SK-N-DZ (cell line): Measurements from ENCODE around the gene TSPYL2.

Source experiments
- DNase-seq: peaks from one replicate; pipeline ENCODE4 v3.0.0-alpha.2; 2015; ENCODE audit warnings: low spot score

TSPYL2 gene

GRCh38 chrX:53080628-53081580 is 1.3 kb upstream of the TSPYL2 start:
- no peak for DNase-seq

- no peak for DNase-seq
These were observed 828 bp downstream of the TSPYL2 start for GRCh38 chrX:53082773-53083616.

GRCh38 chrX:53084043-53084570 is 1.9 kb downstream of the TSPYL2 start:
- no peak for DNase-seq

DNA sequence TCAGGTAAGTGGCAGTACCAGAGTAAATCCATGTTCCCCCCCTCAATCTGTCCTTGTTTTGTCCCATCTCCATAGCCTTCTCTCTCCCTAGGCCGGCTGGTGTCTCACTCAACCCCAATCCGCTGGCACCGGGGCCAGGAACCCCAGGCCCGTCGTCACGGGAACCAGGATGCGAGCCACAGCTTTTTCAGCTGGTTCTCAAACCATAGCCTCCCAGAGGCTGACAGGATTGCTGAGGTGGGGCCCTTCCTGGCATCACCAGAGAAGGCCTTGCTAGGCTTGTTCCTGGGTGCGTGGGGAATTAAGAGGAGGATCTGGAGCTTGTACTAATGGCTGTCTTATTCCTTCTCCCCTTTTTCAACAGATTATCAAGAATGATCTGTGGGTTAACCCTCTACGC is 2.7 kb downstream of the TSPYL2 start:
- DNase-seq, result no peak

GRCh38 chrX:53085661-53086229 is 3.6 kb downstream of the TSPYL2 start:
- DNase-seq, result no peak

DNA sequence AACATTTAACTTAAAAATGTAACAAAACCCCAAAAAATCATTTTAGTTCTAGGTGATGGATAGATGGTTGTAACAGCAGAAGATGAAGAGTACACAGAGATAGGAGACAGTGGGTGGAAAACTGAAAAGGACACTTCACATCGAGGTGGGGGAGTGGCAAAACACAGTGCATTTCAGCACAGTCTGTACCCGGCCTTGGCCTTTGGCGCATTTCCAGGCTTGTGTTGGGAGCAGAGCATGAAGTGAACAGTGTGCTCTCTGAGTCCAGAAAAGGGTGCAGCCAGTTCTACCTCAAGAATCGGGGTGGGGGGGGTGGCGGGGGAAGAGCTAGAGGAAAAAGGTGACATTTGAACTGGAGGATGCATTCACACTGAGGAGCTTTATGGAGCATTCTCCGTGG is 4.3 kb downstream of the TSPYL2 start:
- DNase-seq, result no peak

DNA sequence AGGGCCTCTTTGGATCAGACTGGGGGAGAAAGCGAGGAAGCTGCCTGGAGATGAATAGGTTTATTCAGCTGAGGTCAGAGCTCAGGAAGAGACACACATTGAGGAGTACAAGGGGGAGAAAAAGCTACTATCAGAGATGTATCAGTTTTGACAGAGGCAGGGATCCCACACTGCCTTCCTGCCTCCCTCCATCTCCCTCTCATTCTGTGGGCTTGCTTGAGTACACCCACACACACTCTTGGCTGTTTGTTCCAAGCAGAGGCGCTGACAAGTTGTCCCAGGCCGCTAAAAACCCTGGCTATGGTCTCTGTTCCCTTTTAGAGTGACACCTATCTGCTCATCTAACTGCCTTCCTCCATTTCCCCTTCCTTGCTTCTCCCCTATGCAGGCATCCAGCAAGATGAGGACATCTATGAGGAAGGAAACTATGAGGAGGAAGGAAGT is 5.2 kb downstream of the TSPYL2 start:
- DNase-seq, result no peak

GRCh38 chrX:53088136-53088974 is 6.2 kb downstream of the TSPYL2 start:
- peak; percentile 87 for DNase-seq

- peak; percentile 57 for DNase-seq
These were observed 7.2 kb downstream of the TSPYL2 start for GRCh38 chrX:53089224-53089842.

DNA sequence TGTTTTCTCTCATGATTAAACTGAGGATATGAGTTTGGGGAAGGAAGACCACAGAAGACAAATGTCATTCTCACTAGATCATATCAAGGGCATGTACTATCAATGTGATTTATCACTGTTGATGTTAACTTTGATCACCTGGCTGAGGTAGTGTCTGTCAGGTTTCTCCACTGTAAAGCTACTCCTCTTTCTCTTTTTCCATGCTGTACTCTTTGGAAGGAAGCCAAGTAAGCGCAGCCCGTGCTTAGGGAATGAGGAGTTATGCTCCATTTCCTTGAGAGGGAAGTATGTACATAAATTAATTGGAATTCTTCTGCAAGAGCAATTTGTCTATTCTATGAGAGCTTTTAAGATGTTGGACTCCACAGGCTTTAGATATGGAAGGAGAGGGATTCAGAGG is 7.8 kb downstream of the TSPYL2 start:
- DNase-seq, result no peak

DNA sequence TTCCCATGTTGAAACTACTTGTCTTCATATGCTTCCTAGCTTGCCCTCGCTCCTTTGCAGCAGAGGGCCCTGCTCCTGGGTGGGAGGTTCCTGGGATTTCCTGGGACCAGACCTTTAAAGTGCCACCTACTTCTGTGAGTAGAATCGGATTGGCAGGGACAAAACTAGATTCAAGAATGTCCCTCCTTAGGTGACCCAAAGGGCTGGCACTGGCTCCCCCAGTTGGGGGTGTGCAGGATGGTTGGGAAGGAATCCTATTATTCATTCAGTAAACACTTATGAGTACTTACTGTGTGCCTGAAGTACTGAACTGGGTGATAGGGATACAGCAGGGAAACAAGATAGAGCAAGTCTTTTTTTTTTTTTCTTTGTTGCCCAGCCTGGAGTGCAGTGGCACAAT is 9.2 kb downstream of the TSPYL2 start:
- no peak for DNase-seq

GRCh38 chrX:53093177-53093655 is 11.0 kb downstream of the TSPYL2 start:
- peak; percentile 79 for DNase-seq

- DNase-seq, result peak; percentile 96
These were observed 11.8 kb downstream of the TSPYL2 start, which contains the start of gene KANTR for GRCh38 chrX:53093748-53094581. Gene KANTR (plus strand): TSS chrX:53094142. CDS start chrX:53124273, 30,131 bp downstream.

- no peak for DNase-seq
These were observed 12.4 kb downstream of the TSPYL2 start for GRCh38 chrX:53094582-53094905.

DNA sequence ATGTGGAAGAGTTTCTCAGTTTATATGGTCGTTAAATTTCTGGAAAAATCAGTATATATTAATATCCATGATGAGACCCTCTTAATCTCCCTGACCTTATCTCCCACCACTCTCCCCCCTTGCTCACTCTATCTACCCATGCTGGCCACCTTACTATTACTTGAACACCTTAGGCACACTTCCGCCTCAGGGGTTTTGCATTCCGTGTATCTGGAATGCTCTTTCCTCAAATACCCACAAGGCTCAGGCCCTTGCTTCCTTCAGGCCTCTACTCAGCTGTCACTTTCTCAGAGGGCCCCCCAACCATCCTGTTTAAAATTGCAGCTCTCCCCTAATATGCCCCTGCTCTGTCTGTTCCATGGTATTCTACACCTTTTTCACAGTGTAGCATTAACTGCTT is 13.6 kb downstream of the TSPYL2 start:
- no peak for DNase-seq

- no peak for DNase-seq
These were observed 32.8 kb downstream of the TSPYL2 start for GRCh38 chrX:53114864-53115549.

- no peak for DNase-seq
These were observed 33.3 kb downstream of the TSPYL2 start for GRCh38 chrX:53115550-53115874.

GRCh38 chrX:53116101-53116500 is 33.9 kb downstream of the TSPYL2 start:
- DNase-seq, result no peak

DNA sequence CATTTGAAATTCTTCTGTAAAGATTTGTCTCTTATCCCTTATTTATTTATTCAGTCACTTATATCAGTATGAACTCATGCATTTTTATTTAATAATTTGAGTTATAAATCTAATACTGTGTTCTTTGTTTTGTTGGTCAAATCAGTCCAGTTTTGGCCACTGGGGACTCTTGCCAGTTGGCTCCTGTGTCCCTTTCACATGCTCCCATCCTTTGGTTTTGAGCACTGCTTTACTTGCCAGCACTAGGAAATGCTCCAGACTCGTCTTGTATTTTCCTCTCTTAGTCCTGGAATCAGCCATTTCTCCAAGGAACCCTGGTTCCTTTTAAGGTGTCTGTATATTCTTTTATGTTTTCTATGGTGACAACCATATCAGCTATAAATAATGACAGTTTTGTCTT is 39.8 kb downstream of the TSPYL2 start:
- DNase-seq, result no peak
